CD14-positive monocyte (primary cell): ENCODE results near the gene TPGS2. TPM values are rescaled to one million over a fixed set of nuclear protein-coding genes. Genes with fewer than 3 reads are reported as not detected.

Source experiments
- DNase-seq, 3 donors: peaks; one replicate each; pipeline ENCODE4 v3.0.0-alpha.2; 2011 to 2022
- H2AFZ ChIP-seq: 2 replicates; pipeline ENCODE4 v1.6.0; 2012; ENCODE audit warnings: mild to moderate bottlenecking, low read depth, low read length, inconsistent platforms; ENCODE audit not compliant: insufficient read depth, poor library complexity, severe bottlenecking
- H3K27ac ChIP-seq, 2 donors: 1 replicate in 1 of 2; 2 replicates in 1 of 2; pipeline ENCODE4 v1.5.1; 2012 to 2013; ENCODE audit warnings: low read length in 2 of 2, control low read depth in 1 of 2, inconsistent platforms in 1 of 2, low read depth in 1 of 2, mild to moderate bottlenecking in 1 of 2
- H3K27me3 ChIP-seq, 2 donors: one replicate each; pipeline versions ENCODE4 v1.6.0 to v1.6.1; 2011 to 2013; ENCODE audit warnings: low read length in 2 of 2; ENCODE audit not compliant: control insufficient read depth in 2 of 2, insufficient read depth in 2 of 2
- H3K36me3 ChIP-seq, 2 donors: replicated peaks in 1 of 2; 1 replicate in 1 of 2; 2 replicates in 1 of 2; pipeline versions ENCODE4 v1.5.1 to v1.6.1; 2012 to 2013; ENCODE audit warnings: low read length in 2 of 2, control low read depth in 1 of 2, inconsistent platforms in 1 of 2, mild to moderate bottlenecking in 1 of 2; ENCODE audit not compliant: insufficient read depth in 2 of 2, control insufficient read depth in 1 of 2
- H3K4me1 ChIP-seq, 2 donors: 1 replicate in 1 of 2; 2 replicates in 1 of 2; pipeline versions ENCODE4 v1.5.1 to v1.6.1; 2012 to 2013; ENCODE audit warnings: low read length in 2 of 2, control low read depth in 1 of 2, inconsistent platforms in 1 of 2, mild to moderate bottlenecking in 1 of 2, moderate library complexity in 1 of 2; ENCODE audit not compliant: insufficient read depth in 2 of 2, control insufficient read depth in 1 of 2
- H3K4me2 ChIP-seq: replicated peaks from 2 replicates; pipeline ENCODE3; 2012; ENCODE audit warnings: low read length, moderate library complexity, mild to moderate bottlenecking; ENCODE audit not compliant: poor library complexity, severe bottlenecking; ENCODE audit errors: extremely low read depth
- H3K4me3 ChIP-seq, 3 experiments: fragments of 200-600 bp in 1 of 3; sonication (generic) in 1 of 3; replicated peaks in 1 of 3; 1 replicate in 2 of 3; 2 replicates in 1 of 3; pipeline ENCODE4 v1.5.1; 2011 to 2013; ENCODE audit warnings: low read length in 3 of 3, mild to moderate bottlenecking in 3 of 3, control low read depth in 2 of 3, low read depth in 2 of 3, inconsistent platforms in 1 of 3, moderate library complexity in 1 of 3
- H3K79me2 ChIP-seq: 2 replicates; pipeline ENCODE4 v1.6.0; 2012; ENCODE audit warnings: mild to moderate bottlenecking, control low read depth, inconsistent platforms, low read length, moderate library complexity; ENCODE audit not compliant: insufficient read depth
- H3K9ac ChIP-seq: 2 replicates; pipeline ENCODE4 v1.6.0; 2017; ENCODE audit warnings: low read length, mild to moderate bottlenecking; ENCODE audit not compliant: insufficient read depth, poor library complexity, severe bottlenecking
- H3K9me3 ChIP-seq, 2 donors: replicated peaks in 1 of 2; 1 replicate in 1 of 2; 2 replicates in 1 of 2; pipeline versions ENCODE4 v1.5.1 to v1.6.1; 2012 to 2013; ENCODE audit warnings: low read length in 2 of 2, control low read depth in 1 of 2; ENCODE audit not compliant: control insufficient read depth in 1 of 2, insufficient read depth in 1 of 2
- H4K20me1 ChIP-seq: 2 replicates; pipeline ENCODE4 v1.6.0; 2012; ENCODE audit warnings: mild to moderate bottlenecking, low read length, control low read depth, moderate library complexity; ENCODE audit not compliant: insufficient read depth
- H3K27ac Mint-ChIP-seq, 7 donors: one replicate each; pipeline ENCODE4 v1.8.0; 2020; ENCODE audit warnings: mild to moderate bottlenecking in 7 of 7, mixed read lengths in 7 of 7, moderate library complexity in 6 of 7, inconsistent platforms in 2 of 7
- H3K27me3 Mint-ChIP-seq, 3 donors: one replicate each; pipeline ENCODE4 v1.8.0; 2021 to 2022; ENCODE audit warnings: low read depth in 3 of 3, mild to moderate bottlenecking in 3 of 3, mixed read lengths in 3 of 3, moderate library complexity in 3 of 3, inconsistent platforms in 1 of 3
- H3K36me3 Mint-ChIP-seq, 2 donors: one replicate each; pipeline ENCODE4 v1.8.0; 2020; ENCODE audit warnings: mixed read lengths in 2 of 2, inconsistent platforms in 1 of 2, mild to moderate bottlenecking in 1 of 2
- H3K4me1 Mint-ChIP-seq: one replicate; pipeline ENCODE4 v1.8.0; 2020; ENCODE audit warnings: mild to moderate bottlenecking, mixed read lengths
- H3K4me3 Mint-ChIP-seq, 2 donors: one replicate each; pipeline ENCODE4 v1.8.0; 2020; ENCODE audit warnings: mild to moderate bottlenecking in 2 of 2, mixed read lengths in 2 of 2, moderate library complexity in 1 of 2
- H3K9me3 Mint-ChIP-seq, 7 donors: one replicate each; pipeline ENCODE4 v1.8.0; 2020 to 2022; ENCODE audit warnings: mixed read lengths in 7 of 7, mild to moderate bottlenecking in 6 of 7, moderate library complexity in 6 of 7, inconsistent platforms in 2 of 7
- WGBS: methylation state at CpG from one replicate; pipeline ENCODE4 v1.1.5; 2013; ENCODE audit warnings: missing lambda C conversion rate; ENCODE audit not compliant: insufficient coverage; 5-methylcytosine and 5-hydroxymethylcytosine counted together
- intact Hi-C, 2 donors: fragments of 100-400 bp; cut with micrococcal nuclease; formaldehyde crosslinking; loops; one replicate each; pipeline versions ENCODE4 v1.15.0 to v1.15.1; 2023
- polyA plus RNA-seq, 3 donors: library from polyadenylated mRNA; depleted of rRNA in 1 of 3; unstranded in 2 of 3; stranded (reverse) in 1 of 3; fragments of 300-500 nt in 2 of 3; fragments of >200 nt in 1 of 3; fragmentation: Illumina TruSeq in 2 of 3; gene quantifications; 1 replicate in 2 of 3; 2 replicates in 1 of 3; pipeline ENCODE4 v1.2.3, GENCODE V29; 2012 to 2021
- TF ChIP-seq, protein P1 (sequence below): fragments of 200-600 bp; IDR thresholded peaks from one replicate; pipeline ENCODE4 v1.8.0; 2022; ENCODE audit warnings: antibody characterized with exemption, mild to moderate bottlenecking

TPGS2 gene
- polyA plus RNA-seq, 3 donors: 27.6 to 50.1 (median 41.5) TPM

- Histone ChIP-seq H3K9ac (no peak overlapping the region), H3K9me3 (peaks cover 8% of the 10 kb centered on the region in 2 donors), H3K4me2 (no peak overlapping the region), H3K4me1 (no peaks in the 10 kb centered on the region), H3K79me2 (no peaks in the 10 kb centered on the region), H3K36me3 (peaks cover 40 to 92% of the 10 kb centered on the region in 2 donors), H2AFZ (no peak overlapping the region), H3K27ac (no peak overlapping the region), H4K20me1 (no peaks in the 10 kb centered on the region), H3K27me3 (no peaks in the 10 kb centered on the region), H3K4me3 (no peak overlapping the region)
- Mint-ChIP-seq H3K4me3 (no peak overlapping the region), H3K27me3 (no peaks in the 10 kb centered on the region), H3K4me1 (no peaks in the 10 kb centered on the region), H3K36me3 (peaks cover 68 to 85% of the 10 kb centered on the region in 2 donors), H3K9me3 (peaks cover 5 to 18% (median 7%) of the 10 kb centered on the region in 7 donors), H3K27ac (no peak overlapping the region)
- TF ChIP-seq, protein P1, sequence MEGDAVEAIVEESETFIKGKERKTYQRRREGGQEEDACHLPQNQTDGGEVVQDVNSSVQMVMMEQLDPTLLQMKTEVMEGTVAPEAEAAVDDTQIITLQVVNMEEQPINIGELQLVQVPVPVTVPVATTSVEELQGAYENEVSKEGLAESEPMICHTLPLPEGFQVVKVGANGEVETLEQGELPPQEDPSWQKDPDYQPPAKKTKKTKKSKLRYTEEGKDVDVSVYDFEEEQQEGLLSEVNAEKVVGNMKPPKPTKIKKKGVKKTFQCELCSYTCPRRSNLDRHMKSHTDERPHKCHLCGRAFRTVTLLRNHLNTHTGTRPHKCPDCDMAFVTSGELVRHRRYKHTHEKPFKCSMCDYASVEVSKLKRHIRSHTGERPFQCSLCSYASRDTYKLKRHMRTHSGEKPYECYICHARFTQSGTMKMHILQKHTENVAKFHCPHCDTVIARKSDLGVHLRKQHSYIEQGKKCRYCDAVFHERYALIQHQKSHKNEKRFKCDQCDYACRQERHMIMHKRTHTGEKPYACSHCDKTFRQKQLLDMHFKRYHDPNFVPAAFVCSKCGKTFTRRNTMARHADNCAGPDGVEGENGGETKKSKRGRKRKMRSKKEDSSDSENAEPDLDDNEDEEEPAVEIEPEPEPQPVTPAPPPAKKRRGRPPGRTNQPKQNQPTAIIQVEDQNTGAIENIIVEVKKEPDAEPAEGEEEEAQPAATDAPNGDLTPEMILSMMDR: no peak
- intact Hi-C loops: no loop called here
- DNase-seq: no peak
- WGBS: 100% methylated on average over 2 of the region's 4 CpGs
Measured at GRCh38 chr18:36792634-36793283, 36.0 kb downstream of the TPGS2 start.

GRCh38 chr18:36786686-36787085, 42.1 kb downstream of the TPGS2 start:
- H3K36me3 Mint-ChIP-seq: peaks cover 26 to 50% of the 10 kb centered on the region in 2 donors
- 92% methylated on average over 4 of the region's 4 CpGs for WGBS
- H3K27me3 Mint-ChIP-seq: peaks cover 0 to 2% (median 0%) of the 10 kb centered on the region in 3 donors
- Histone ChIP-seq H3K36me3 (peaks cover 2 to 40% of the 10 kb centered on the region in 2 donors), H3K4me2 (no peak overlapping the region), H3K27me3 (no peaks in the 10 kb centered on the region), H3K9ac (no peak overlapping the region), H4K20me1 (no peaks in the 10 kb centered on the region), H3K27ac (no peak overlapping the region), H3K9me3 (peaks cover 8% of the 10 kb centered on the region in 2 donors), H3K79me2 (no peaks in the 10 kb centered on the region), H3K4me3 (no peak overlapping the region), H3K4me1 (no peaks in the 10 kb centered on the region), H2AFZ (no peak overlapping the region)
- intact Hi-C loops: no loop called here
- no peak for DNase-seq
- no peak overlapping the region for H3K4me3 Mint-ChIP-seq
- peaks cover 3% of the 10 kb centered on the region for H3K4me1 Mint-ChIP-seq
- no peak overlapping the region for H3K27ac Mint-ChIP-seq
- peaks cover 2 to 16% (median 7%) of the 10 kb centered on the region in 7 donors for H3K9me3 Mint-ChIP-seq
- TF ChIP-seq, protein P1: no peak
